HepG2 (cell line): ENCODE results near the gene COG8. TPM values are rescaled to one million over a fixed set of nuclear protein-coding genes. Genes with fewer than 3 reads are reported as not detected.

Experiments
- ARNTL ChIP-seq: sonication (generic); formaldehyde crosslinking; IDR thresholded peaks from 2 replicates; pipeline ENCODE4 v1.4.0; 2020; ENCODE audit warnings: mild to moderate bottlenecking, missing genetic modification reagents
- BHLHE40 ChIP-seq: IDR thresholded peaks from 2 replicates; pipeline ENCODE4 v1.6.1; 2011; ENCODE audit warnings: low read length, improper control_type of control experiment
- ELF1 ChIP-seq: sonication (generic); formaldehyde crosslinking; IDR thresholded peaks from 2 replicates; pipeline ENCODE4 v1.4.0; 2020; ENCODE audit warnings: missing genetic modification reagents
- FOSL1 ChIP-seq: sonication (generic); formaldehyde crosslinking; IDR thresholded peaks from 2 replicates; pipeline ENCODE4 v1.9.0; 2021; ENCODE audit warnings: missing genetic modification reagents, borderline replicate concordance
- GLI4 ChIP-seq: sonication (generic); formaldehyde crosslinking; IDR thresholded peaks from 2 replicates; pipeline ENCODE4 v1.5.1; 2020; ENCODE audit warnings: missing genetic modification reagents, mild to moderate bottlenecking, moderate library complexity, borderline replicate concordance
- KLF16 ChIP-seq, 2 experiments: sonication (generic) in 1 of 2; formaldehyde crosslinking in 1 of 2; IDR thresholded peaks; 2 replicates each; pipeline versions ENCODE4 v1.6.1 to v1.8.0; 2016 to 2023; ENCODE audit warnings: missing genetic modification reagents in 2 of 2, missing compliant biosample characterization in 1 of 2
- MED13 ChIP-seq: sonication (generic); formaldehyde crosslinking; IDR thresholded peaks from 2 replicates; pipeline ENCODE4 v1.5.0; 2020; ENCODE audit warnings: missing genetic modification reagents
- NFIC ChIP-seq: IDR thresholded peaks from 2 replicates; pipeline ENCODE4 v1.6.1; 2012; ENCODE audit warnings: mild to moderate bottlenecking, low read length, inconsistent platforms
- SRSF1 ChIP-seq: fragments of 200-400 bp; formaldehyde crosslinking; optimal IDR thresholded peaks from 2 replicates; pipeline ENCODE3; 2017; ENCODE audit warnings: mild to moderate bottlenecking, low read depth, low read length, moderate library complexity
- THYN1 ChIP-seq: sonication (generic); formaldehyde crosslinking; IDR thresholded peaks from 2 replicates; pipeline ENCODE4 v1.8.1; 2023; ENCODE audit warnings: low read depth, mild to moderate bottlenecking, moderate library complexity, missing genetic modification reagents, borderline replicate concordance
- TP53 ChIP-seq: sonication (generic); formaldehyde crosslinking; conservative IDR thresholded peaks from 2 replicates; pipeline ENCODE4 v1.4.0; 2020; ENCODE audit warnings: missing genetic modification reagents
- U2AF1 ChIP-seq: fragments of 200-400 bp; formaldehyde crosslinking; optimal IDR thresholded peaks from 2 replicates; pipeline ENCODE3; 2017; ENCODE audit warnings: mild to moderate bottlenecking, low read depth, low read length
- ZMYM4 ChIP-seq: sonication (generic); formaldehyde crosslinking; IDR thresholded peaks from 2 replicates; pipeline ENCODE4 v1.8.1; 2023; ENCODE audit warnings: mild to moderate bottlenecking, missing genetic modification reagents
- ZNF10 ChIP-seq: sonication (generic); formaldehyde crosslinking; IDR thresholded peaks from 2 replicates; pipeline ENCODE4 v1.4.0; 2020; ENCODE audit warnings: mild to moderate bottlenecking, low read depth, missing genetic modification reagents, borderline replicate concordance
- ZNF552 ChIP-seq: sonication (generic); formaldehyde crosslinking; IDR thresholded peaks from 2 replicates; pipeline ENCODE4 v1.9.0; 2022; ENCODE audit warnings: missing genetic modification reagents, mild to moderate bottlenecking, borderline replicate concordance
- ZNF562 ChIP-seq: sonication (generic); formaldehyde crosslinking; IDR thresholded peaks from 2 replicates; pipeline ENCODE4 v1.8.0; 2022; ENCODE audit warnings: missing genetic modification reagents, borderline replicate concordance
- ZNF737 ChIP-seq: sonication (generic); formaldehyde crosslinking; IDR thresholded peaks from 2 replicates; pipeline ENCODE4 v1.5.0; 2020; ENCODE audit warnings: missing genetic modification reagents, mild to moderate bottlenecking, borderline replicate concordance
- ZNF775 ChIP-seq: sonication (generic); formaldehyde crosslinking; IDR thresholded peaks from 2 replicates; pipeline ENCODE4 v1.4.0; 2020; ENCODE audit warnings: missing genetic modification reagents, mild to moderate bottlenecking, moderate library complexity, borderline replicate concordance
- ZNF777 ChIP-seq: sonication (generic); formaldehyde crosslinking; IDR thresholded peaks from 2 replicates; pipeline ENCODE4 v1.4.0; 2020; ENCODE audit warnings: missing genetic modification reagents
- ZNF792 ChIP-seq: IDR thresholded peaks from 2 replicates; pipeline ENCODE4 v1.6.1; 2016
- polyA plus RNA-seq, 8 experiments: library from polyadenylated mRNA; depleted of rRNA in 3 of 8; stranded (reverse) in 7 of 8; unstranded in 1 of 8; fragments of >200 nt; fragmentation: Illumina TruSeq in 4 of 8; extraction: Trizol in 4 of 8; gene quantifications; 2 replicates each; pipeline versions ENCODE4 v1.2.1 to v1.2.3, GENCODE V29; 2011 to 2016; ENCODE audit warnings: low read depth in 4 of 8, missing spikeins in 1 of 8, mixed read lengths in 1 of 8; ENCODE audit not compliant: insufficient read depth in 1 of 8
- total RNA-seq, 5 experiments: library from RNA; depleted of rRNA; stranded (reverse); fragments of >200 nt; fragmentation: Illumina TruSeq; extraction: Trizol; gene quantifications; 2 replicates each; pipeline ENCODE4 v1.2.3, GENCODE V29; 2016; ENCODE audit warnings: low read depth in 1 of 5
- TF ChIP-seq, protein P1 (sequence below): sonication (generic); formaldehyde crosslinking; IDR thresholded peaks from 2 replicates; pipeline ENCODE4 v1.4.0; 2020; ENCODE audit warnings: low read depth, mild to moderate bottlenecking, missing genetic modification reagents
- TF ChIP-seq, protein P2 (sequence below): sonication (generic); formaldehyde crosslinking; IDR thresholded peaks from 2 replicates; pipeline ENCODE4 v1.8.1; 2023; ENCODE audit warnings: missing genetic modification reagents, mild to moderate bottlenecking, borderline replicate concordance
- TF ChIP-seq, protein P3 (sequence below): sonication (generic); formaldehyde crosslinking; IDR thresholded peaks from 2 replicates; pipeline ENCODE4 v1.4.0; 2020; ENCODE audit warnings: mild to moderate bottlenecking, low read depth, missing genetic modification reagents
- TF ChIP-seq, protein P4 (sequence below): fragments of 450-650 bp; IDR thresholded peaks from 2 replicates; pipeline ENCODE4 v1.6.1; 2017; ENCODE audit warnings: mild to moderate bottlenecking

COG8 gene
- total and polyA plus RNA-seq, 2 of the 13 experiments (the other 11 are each of a cell fraction or from before 2014, with no cell fraction given) = 45.5 to 52.1 TPM

- TF ChIP-seq ZNF775 (CRISPR knock-in tag) (no peak), ZNF737 (no peak), ZNF562 (CRISPR knock-in tag) (no peak), ARNTL (no peak), U2AF1 (no peak), MED13 (CRISPR knock-in tag) (no peak; the same call in 1 of the 2 replicates), ELF1 (CRISPR knock-in tag) (peak; percentile 70), THYN1 (no peak), TP53 (CRISPR knock-in tag) (no peak), SRSF1 (no peak), GLI4 (CRISPR knock-in tag) (no peak), KLF16 (CRISPR knock-in tag; IDR thresholded peaks at IDR 0.05) (peak in 1 of 2 experiments; percentile 67; a peak in 2 of 4 replicates), FOSL1 (CRISPR knock-in tag) (no peak), BHLHE40 (peak; percentile 45; the same call in 1 of the 2 replicates), ZNF552 (CRISPR knock-in tag) (no peak), ZNF10 (CRISPR knock-in tag) (no peak), ZNF777 (no peak), ZNF792 (CRISPR knock-in tag) (0 out of 2 replicates have a peak, but pooled peaks have one; percentile 23), NFIC (no peak), ZMYM4 (CRISPR knock-in tag) (peak; percentile 94)
- TF ChIP-seq, protein P1, sequence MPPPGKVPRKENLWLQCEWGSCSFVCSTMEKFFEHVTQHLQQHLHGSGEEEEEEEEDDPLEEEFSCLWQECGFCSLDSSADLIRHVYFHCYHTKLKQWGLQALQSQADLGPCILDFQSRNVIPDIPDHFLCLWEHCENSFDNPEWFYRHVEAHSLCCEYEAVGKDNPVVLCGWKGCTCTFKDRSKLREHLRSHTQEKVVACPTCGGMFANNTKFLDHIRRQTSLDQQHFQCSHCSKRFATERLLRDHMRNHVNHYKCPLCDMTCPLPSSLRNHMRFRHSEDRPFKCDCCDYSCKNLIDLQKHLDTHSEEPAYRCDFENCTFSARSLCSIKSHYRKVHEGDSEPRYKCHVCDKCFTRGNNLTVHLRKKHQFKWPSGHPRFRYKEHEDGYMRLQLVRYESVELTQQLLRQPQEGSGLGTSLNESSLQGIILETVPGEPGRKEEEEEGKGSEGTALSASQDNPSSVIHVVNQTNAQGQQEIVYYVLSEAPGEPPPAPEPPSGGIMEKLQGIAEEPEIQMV = no peak
- TF ChIP-seq, protein P2, sequence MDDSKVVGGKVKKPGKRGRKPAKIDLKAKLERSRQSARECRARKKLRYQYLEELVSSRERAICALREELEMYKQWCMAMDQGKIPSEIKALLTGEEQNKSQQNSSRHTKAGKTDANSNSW (CRISPR knock-in tag) = peak; percentile 37; the same call in 1 of the 2 replicates
- TF ChIP-seq, protein P3, sequence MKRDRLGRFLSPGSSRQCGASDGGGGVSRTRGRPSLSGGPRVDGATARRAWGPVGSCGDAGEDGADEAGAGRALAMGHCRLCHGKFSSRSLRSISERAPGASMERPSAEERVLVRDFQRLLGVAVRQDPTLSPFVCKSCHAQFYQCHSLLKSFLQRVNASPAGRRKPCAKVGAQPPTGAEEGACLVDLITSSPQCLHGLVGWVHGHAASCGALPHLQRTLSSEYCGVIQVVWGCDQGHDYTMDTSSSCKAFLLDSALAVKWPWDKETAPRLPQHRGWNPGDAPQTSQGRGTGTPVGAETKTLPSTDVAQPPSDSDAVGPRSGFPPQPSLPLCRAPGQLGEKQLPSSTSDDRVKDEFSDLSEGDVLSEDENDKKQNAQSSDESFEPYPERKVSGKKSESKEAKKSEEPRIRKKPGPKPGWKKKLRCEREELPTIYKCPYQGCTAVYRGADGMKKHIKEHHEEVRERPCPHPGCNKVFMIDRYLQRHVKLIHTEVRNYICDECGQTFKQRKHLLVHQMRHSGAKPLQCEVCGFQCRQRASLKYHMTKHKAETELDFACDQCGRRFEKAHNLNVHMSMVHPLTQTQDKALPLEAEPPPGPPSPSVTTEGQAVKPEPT (CRISPR knock-in tag) = no peak
- TF ChIP-seq, protein P4, sequence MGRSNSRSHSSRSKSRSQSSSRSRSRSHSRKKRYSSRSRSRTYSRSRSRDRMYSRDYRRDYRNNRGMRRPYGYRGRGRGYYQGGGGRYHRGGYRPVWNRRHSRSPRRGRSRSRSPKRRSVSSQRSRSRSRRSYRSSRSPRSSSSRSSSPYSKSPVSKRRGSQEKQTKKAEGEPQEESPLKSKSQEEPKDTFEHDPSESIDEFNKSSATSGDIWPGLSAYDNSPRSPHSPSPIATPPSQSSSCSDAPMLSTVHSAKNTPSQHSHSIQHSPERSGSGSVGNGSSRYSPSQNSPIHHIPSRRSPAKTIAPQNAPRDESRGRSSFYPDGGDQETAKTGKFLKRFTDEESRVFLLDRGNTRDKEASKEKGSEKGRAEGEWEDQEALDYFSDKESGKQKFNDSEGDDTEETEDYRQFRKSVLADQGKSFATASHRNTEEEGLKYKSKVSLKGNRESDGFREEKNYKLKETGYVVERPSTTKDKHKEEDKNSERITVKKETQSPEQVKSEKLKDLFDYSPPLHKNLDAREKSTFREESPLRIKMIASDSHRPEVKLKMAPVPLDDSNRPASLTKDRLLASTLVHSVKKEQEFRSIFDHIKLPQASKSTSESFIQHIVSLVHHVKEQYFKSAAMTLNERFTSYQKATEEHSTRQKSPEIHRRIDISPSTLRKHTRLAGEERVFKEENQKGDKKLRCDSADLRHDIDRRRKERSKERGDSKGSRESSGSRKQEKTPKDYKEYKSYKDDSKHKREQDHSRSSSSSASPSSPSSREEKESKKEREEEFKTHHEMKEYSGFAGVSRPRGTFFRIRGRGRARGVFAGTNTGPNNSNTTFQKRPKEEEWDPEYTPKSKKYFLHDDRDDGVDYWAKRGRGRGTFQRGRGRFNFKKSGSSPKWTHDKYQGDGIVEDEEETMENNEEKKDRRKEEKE = no peak
These were observed 28.5 kb downstream of the COG8 start, which contains the start of gene VPS4A (continued) for GRCh38 chr16:69310653-69311532.
